HG02885 (cell line): ENCODE data around the gene CLDN12.
"Not testable (repeated sequence)": the region's sequence is repeated elsewhere in the genome, so short reads cannot be mapped to it uniquely, and the experiment has no call there.

Experiments used
- ATAC-seq: cut with Tn5 transposase; IDR thresholded peaks from one replicate; pipeline ENCODE4 v1.9.1; 2021; ENCODE audit warnings: mild to moderate bottlenecking; ENCODE audit not compliant: unreplicated experiment, poor library complexity

CLDN12 gene

DNA sequence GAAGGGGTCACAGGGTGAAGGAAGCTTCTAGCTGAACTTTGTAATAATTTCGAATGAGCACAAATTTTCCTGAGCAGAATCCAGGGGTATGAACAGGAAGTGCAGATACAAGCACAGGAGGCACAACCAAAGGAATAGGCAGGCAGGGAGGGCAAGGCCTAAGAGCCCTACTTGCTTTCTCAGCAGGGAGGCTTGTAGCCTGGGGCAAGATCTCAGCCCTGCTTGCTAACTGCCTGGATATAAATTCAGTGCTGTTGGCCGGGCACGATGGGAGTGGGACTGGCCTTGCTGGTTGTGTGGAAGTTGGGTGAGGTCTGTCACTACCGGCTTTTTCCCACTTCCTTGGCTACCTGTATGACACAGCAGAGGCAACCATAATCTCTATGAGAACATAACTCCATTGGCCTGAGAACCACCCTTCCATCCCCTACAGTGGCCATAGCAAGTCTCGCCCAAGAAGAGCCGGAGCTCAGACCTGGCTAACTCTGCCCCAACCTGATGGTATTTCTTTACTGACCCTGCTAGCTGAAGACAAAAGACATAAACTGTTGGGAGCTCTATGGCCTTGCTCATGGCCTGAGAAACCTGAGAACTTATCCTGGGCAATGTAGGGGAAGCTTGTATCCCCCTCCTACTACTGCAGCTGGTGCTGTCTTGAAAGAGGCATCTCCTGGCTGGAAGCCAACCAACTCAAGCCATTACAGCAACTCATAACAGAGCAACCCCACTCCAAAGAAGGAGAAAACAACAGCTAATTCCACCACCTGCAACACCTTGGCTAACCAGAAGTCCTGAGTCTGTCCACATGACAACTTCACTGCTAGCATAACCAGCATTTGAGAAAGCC, 27.6 kb downstream of the CLDN12 start:
- ATAC-seq = no peak

DNA sequence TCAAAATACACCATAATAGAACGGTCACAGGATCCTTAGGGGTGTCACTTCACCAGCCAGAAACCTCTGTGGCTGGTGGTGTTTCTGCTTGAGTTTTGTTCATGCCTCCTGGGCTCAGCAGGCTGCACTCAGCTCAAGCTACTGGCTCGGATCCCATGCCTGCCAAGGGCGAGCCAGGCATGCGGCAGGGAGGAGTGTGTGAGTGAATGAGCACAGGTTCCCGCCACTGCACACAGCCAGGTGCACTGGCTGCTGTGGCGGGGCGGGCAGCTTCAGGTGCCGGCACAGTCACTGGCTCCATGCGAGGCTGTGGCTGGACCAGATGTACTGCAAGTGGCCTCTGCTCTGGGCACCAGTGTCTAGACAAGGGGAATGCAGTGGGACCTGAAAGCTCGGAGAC, 29.5 kb downstream of the CLDN12 start:
- no peak for ATAC-seq

DNA sequence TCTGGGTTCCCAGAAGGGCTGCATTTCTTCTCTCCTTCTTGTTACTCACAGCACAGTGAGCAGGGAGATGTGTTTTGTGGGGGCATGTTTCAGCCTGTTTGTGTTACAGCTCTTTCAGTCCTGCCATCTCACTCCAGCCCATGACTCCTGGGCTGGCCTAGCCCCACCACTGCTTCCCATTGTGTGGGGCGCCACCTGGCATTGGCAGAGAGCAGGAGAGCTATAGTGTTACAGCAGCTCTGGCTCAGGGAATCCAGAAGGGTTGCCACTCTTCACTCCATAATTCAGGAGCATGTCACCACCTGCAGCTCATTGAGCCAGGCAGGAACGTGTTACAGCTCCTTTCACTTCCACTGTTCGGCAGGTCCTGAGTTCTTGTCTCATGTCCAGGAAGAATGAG, 30.0 kb downstream of the CLDN12 start:
- no peak for ATAC-seq

DNA sequence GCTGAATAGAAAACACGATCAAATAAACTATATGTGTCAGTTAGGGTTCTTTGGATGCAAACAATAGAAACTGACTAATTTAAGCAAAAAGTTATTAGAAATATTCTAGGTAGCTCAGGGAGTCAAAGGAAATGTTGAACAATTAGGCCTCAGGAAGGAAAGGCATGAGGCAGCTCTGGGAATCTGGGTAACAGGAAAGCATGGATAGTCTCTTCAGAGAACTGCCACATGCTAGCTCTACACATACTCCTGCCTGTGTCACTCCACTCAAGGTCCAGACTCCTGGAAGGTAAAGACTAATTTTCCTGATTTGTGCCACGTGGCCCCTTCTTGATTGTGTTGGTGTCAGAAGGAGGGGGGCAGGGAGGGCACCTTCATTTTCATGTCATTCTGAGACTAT, 42.4 kb downstream of the CLDN12 start:
- ATAC-seq = no peak

DNA sequence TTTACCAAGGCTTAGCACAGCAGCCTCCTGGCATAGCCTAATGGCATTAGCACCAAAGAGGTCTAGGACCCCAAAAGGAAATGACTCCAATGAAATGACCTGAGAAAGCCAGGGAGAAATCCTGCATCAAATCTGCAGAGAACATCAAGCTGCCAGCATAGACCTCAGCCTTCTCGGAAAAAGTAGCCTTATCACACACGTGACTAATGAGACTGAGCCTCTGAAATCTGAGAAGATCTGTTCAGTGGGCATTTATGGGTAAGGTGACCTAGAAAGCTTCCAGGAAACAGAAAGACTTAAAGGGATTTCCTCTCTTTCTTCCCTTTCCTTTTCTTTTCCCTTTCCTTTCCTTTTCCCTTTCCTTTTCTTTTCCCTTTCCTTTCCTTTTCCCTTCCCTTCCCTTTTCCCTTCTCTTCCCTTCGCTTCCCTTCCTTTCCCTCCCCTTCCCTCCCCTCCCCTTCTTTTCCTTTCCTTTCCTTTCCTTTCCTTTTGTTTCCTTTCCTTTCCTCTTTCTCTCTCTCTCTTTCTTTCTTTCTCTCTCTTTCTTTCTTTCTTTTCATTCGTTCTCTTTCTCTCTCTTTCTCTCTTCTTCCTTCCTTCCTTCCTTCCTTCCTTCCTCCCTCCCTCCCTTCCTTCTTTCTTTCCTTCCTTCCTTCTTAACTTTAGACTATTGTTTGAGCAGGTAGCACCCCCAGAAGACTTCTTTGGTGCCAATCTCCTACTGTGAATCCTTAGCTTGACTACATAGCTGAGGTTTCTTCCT, 43.1 kb downstream of the CLDN12 start:
- no peak for ATAC-seq

DNA sequence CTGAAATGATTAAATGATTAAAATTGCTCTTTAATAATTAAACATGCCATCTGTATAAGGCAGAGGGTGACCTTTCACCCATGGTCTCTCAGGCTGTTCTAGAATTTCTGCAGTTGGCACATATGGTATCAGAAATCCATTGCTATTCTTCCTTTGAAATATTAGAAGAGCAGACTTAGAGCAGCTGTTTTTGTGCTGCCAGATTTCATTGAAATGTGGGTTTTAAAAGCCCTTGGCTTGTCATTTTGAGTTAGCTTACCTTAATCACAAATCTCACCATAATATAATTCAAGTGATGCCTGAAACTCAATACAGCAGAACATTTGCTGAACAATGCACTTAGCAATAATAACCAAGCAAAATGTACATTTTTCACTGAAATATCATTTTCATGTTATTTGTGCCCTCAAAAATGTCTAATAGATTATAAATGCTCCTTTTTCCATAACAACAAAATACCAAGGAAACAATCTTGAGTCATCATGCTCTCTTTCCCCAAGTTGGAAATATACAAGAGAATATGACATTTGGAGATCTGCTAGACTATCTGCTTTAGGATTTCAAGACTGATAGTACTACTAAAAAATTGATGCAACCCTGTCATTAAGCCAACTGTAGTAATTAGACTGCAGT, 50.1 kb downstream of the CLDN12 start:
- ATAC-seq = no peak

DNA sequence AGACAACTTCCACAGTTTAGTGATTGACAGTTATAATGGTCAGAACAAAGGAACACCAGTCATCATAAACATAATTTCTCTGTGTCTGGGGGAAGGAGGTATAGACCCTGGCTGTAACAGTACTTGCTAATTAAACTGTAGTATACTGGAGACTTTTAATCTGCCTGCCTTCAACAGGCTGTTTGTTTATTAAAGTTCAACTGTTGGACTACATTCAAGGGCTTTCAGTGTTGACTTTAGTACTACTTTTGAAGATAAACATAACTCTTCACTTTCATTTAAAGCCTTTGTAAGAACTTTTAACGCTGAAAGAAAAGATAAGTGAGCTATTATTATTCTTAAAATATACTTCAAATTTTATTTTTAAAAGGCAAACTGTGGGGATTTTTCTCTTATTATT, 50.7 kb downstream of the CLDN12 start:
- no peak for ATAC-seq

DNA sequence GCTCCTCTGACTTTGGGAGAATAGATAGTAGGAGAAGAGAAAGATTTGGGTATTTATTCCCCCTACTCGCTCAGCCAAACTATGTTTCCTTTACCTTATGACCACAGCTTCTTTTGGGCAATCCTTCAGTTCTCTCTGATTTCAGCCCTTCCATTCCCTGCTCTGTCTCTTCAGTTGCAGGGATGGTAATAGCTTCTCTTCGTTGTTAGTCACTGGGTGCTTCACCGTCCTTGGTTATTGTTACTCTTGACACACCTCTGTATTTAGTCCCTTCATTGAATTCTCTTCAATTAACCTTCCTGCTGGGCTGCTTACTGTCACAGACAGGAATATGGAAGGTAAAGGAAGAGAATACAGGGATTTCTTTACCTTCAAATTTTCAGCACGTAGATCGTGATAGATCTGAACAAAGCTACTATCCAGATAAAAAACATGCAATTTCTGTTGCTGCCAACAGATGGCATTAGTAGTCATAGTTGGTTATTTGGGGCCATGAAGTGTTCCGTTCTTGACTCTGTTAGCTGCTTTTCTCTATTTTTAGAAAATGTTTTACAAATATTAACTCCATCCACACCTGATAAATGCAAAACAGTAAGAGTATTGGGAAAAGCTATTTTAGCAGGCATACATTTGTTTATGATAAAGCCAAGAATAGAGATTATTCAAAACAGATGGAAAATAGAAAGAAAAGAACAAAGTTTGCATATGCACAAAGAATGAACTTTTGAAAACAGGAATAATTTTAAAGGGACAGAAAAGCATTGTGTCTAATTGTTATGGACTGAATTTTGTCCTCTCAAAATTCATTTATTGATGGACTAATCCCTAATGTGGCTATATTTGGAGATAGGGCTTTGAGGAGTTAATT, 52.1 kb downstream of the CLDN12 start:
- ATAC-seq = peak; percentile 92

DNA sequence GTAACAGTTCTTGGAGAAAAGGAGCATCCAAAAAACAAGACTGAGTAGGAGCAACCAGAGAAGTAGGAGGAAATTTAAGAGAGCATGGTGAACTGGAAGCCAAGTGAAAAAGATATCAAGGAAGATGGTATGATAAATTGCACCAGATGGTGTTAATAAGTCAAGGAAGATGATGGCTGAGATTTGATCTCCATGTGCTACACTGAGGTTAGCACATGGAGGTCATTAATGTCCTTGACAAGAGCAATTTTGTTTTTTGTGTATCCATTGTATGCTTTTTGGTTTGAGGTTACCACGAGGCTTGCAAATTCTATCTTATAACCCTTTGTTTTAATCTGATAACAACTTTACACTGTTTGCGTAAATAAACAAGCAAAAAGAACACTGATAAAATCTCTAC, 54.8 kb downstream of the CLDN12 start:
- ATAC-seq = no peak

DNA sequence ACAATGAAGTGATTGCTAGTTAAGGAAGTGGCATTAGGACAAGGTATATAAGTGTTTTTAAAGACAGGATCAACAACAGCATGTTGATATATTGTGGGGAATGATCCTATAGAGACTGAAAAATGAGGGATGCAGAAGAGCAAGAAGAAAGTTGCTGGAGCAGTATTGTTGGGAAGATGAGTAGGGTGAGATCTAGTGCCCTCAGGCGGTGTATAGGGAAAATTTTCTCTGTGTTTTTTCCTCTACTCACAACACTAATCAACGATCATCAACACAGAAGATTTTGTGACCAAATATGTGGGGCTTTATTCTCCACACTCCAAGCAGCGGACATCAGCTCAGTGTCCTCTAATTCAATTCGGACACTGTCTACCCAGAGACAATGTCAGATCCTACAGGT, 56.6 kb downstream of the CLDN12 start:
- ATAC-seq = no peak

DNA sequence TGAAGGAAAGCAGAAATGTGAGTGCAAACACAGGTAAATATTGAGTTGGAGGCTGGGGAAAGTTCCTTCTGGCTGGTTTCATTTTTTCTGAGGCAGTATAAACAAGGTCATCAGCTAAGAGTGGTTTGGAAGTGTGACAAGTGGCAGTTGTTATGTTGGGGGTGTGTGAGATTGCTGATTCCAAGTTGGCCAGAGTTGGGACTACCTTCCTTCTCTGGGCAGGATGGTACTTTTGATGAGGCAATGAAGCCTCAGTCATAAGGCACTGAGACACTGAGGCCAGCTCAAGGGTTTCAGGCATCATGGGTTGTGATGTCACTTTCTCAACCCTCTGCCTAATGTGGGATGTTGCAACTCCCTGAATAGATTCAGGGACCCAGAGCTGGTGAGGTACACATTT, 58.0 kb downstream of the CLDN12 start:
- no peak for ATAC-seq

DNA sequence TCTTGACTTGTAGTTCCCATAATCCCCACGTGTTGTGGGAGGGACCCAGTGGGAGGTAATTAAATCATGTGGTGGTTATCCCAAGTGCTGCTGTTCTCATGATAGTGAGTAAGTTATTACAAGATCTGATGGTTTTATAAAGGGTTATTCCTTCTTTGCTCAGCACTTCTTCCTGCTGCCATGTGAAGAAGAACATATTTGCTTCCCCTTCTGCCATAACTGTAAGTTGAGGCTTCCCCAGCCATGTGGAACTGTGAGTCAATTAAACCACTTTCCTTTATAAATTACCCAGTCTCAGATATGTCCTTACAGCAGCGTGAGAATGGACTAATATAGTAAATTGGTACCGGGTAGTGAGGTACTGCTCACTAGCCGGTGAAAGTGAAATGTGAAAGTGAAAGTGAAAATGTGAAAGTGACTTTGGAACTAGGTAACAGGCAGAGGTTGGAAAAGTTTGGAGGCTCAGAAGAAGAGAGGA, 59.9 kb downstream of the CLDN12 start:
- ATAC-seq = not testable (repeated sequence)
